ENCODE results near the gene CEP55. TPM values are rescaled to one million over a fixed set of nuclear protein-coding genes. Genes with fewer than 3 reads are reported as not detected.

Gene CEP55
- total RNA-seq, 1 donor from 2014 or later: 73.2 TPM

Other genes with a start within 250 kb of the CEP55 start
- 185 and 208 TPM in 2 replicates for gene MYOF, start 14.3 kb upstream of the CEP55 start, total RNA-seq
- gene FFAR4, start 70.1 kb downstream of the CEP55 start, total RNA-seq: not detected in 2 replicates
- gene RBP4, start 104.6 kb downstream of the CEP55 start, total RNA-seq: 2.4 and 2.7 TPM in 2 replicates
- not detected in 2 replicates for gene PDE6C, start 115.9 kb downstream of the CEP55 start, total RNA-seq
- 3.7 and 4.4 TPM in 2 replicates for gene FRA10AC1, start 206.0 kb downstream of the CEP55 start, total RNA-seq

Measured in epithelial cell of proximal tubule (primary cell).